Measurements from ENCODE around the gene GRK5.

GRK5 gene

GRCh38 chr10:119308551-119309422, 101.4 kb downstream of the GRK5 start:
- DNase-seq: peak in 3 of 10 donors; percentile 52 to 64 (median 55)
- intact Hi-C loops (cut with DNase I): no loop called here

- intact Hi-C loops (cut with DNase I): no loop called here
- DNase-seq: peak in 1 of 10 donors; percentile 12
These were observed 102.0 kb downstream of the GRK5 start for GRCh38 chr10:119309423-119309770.

- intact Hi-C loops (cut with DNase I): no loop called here
These were observed 103.4 kb downstream of the GRK5 start for GRCh38 chr10:119310806-119311205.

GRCh38 chr10:119312241-119312640, 104.9 kb downstream of the GRK5 start:
- DNase-seq: peak in 2 of 10 donors; percentile 11 to 57
- intact Hi-C loops (cut with DNase I): no loop called here

More at GRCh38 chr10:119310806-119311205, 103.4 kb downstream of the GRK5 start:
- DNase-seq: peak in 1 of 10 donors; percentile 6

- no peak for DNase-seq
- intact Hi-C loops (cut with DNase I): no loop called here
These were observed 105.7 kb downstream of the GRK5 start for GRCh38 chr10:119313024-119313423.

- intact Hi-C loops (cut with DNase I): no loop called here
- peak in 2 of 10 donors; percentile 49 to 58 for DNase-seq
These were observed 106.3 kb downstream of the GRK5 start for GRCh38 chr10:119313644-119314043.

- intact Hi-C loops (cut with DNase I): no loop called here
- DNase-seq: peak in 1 of 10 donors; percentile 66
These were observed 106.7 kb downstream of the GRK5 start for GRCh38 chr10:119314061-119314460.

GRCh38 chr10:119314486-119314885, 107.1 kb downstream of the GRK5 start:
- peak in 2 of 10 donors; percentile 22 to 26 for DNase-seq
- intact Hi-C loops (cut with DNase I): no loop called here

- peak in 4 of 10 donors; percentile 14 to 67 (median 52) for DNase-seq
- intact Hi-C loops (cut with DNase I): no loop called here
These were observed 108.0 kb downstream of the GRK5 start for GRCh38 chr10:119315128-119316001.

- peak in 3 of 10 donors; percentile 12 to 55 (median 16) for DNase-seq
- intact Hi-C loops (cut with DNase I): no loop called here
These were observed 108.6 kb downstream of the GRK5 start for GRCh38 chr10:119316002-119316358.

- peak in 2 of 10 donors; percentile 20 to 37 for DNase-seq
- intact Hi-C loops (cut with DNase I): no loop called here
These were observed 109.3 kb downstream of the GRK5 start for GRCh38 chr10:119316729-119317097.

GRCh38 chr10:119318411-119319160, 111.2 kb downstream of the GRK5 start:
- intact Hi-C loops (cut with DNase I): no loop called here
- peak in 2 of 10 donors; percentile 55 to 62 for DNase-seq

- DNase-seq: peak in 2 of 10 donors; percentile 38 to 39
- intact Hi-C loops (cut with DNase I): no loop called here
These were observed 112.0 kb downstream of the GRK5 start for GRCh38 chr10:119319161-119319919.

GRCh38 chr10:119319920-119320258, 112.5 kb downstream of the GRK5 start:
- intact Hi-C loops (cut with DNase I): no loop called here
- DNase-seq: peak in 1 of 10 donors; percentile 15

GRCh38 chr10:119320981-119321380, 113.6 kb downstream of the GRK5 start:
- intact Hi-C loops (cut with DNase I): no loop called here
- no peak for DNase-seq

- intact Hi-C loops (cut with DNase I): no loop called here
These were observed 116.0 kb downstream of the GRK5 start for GRCh38 chr10:119323085-119324016.

GRCh38 chr10:119325131-119325530, 117.8 kb downstream of the GRK5 start:
- DNase-seq: no peak
- intact Hi-C loops (cut with DNase I): no loop called here

More at GRCh38 chr10:119323085-119324016, 116.0 kb downstream of the GRK5 start:
- no peak for DNase-seq

GRCh38 chr10:119326167-119326566, 118.8 kb downstream of the GRK5 start:
- DNase-seq: no peak
- intact Hi-C loops (cut with DNase I): no loop called here
